Calu3 (cell line): ENCODE results near the gene SRRM5. TPM values are rescaled to one million over a fixed set of nuclear protein-coding genes. Genes with fewer than 3 reads are reported as not detected.

ENCODE experiments used
- BruUV-seq: library from RNA; stranded (reverse); fragments of 400-500 nt; replicated peaks from 2 replicates; lab custom pipeline; 2021; lab: Mats Ljungman, UMichigan
- CTCF ChIA-PET: fragments of 300-600 bp; sonication (Branson Sonifier 250); formaldehyde crosslinking; loops from one replicate; lab custom pipeline; 2022; ENCODE audit warnings: antibody characterized with exemption; lab: Charles Lee
- DNase-seq: peaks from one replicate; pipeline ENCODE4 v3.0.0; 2022
- H3K27ac Mint-ChIP-seq: one replicate; pipeline ENCODE4 v1.8.0; 2022; ENCODE audit warnings: mixed read lengths; ENCODE audit not compliant: unreplicated experiment
- H3K27me3 Mint-ChIP-seq: one replicate; pipeline ENCODE4 v1.8.0; 2022; ENCODE audit warnings: mixed read lengths; ENCODE audit not compliant: unreplicated experiment
- H3K36me3 Mint-ChIP-seq: one replicate; pipeline ENCODE4 v1.8.0; 2022; ENCODE audit warnings: mild to moderate bottlenecking, moderate library complexity, mixed read lengths; ENCODE audit not compliant: insufficient read depth, unreplicated experiment
- H3K4me1 Mint-ChIP-seq: one replicate; pipeline ENCODE4 v1.8.0; 2022; ENCODE audit warnings: mild to moderate bottlenecking, low read depth, mixed read lengths; ENCODE audit not compliant: unreplicated experiment
- H3K4me3 Mint-ChIP-seq: one replicate; pipeline ENCODE4 v1.8.0; 2022; ENCODE audit warnings: mild to moderate bottlenecking, low read depth, moderate library complexity, mixed read lengths; ENCODE audit not compliant: unreplicated experiment
- H3K9me3 Mint-ChIP-seq: one replicate; pipeline ENCODE4 v1.8.0; 2022; ENCODE audit warnings: low read depth, mixed read lengths; ENCODE audit not compliant: unreplicated experiment
- CTCF ChIP-seq: fragments of 200-600 bp; IDR thresholded peaks from one replicate; pipeline ENCODE4 v1.8.0; 2022; ENCODE audit warnings: antibody characterized with exemption; ENCODE audit not compliant: unreplicated experiment
- intact Hi-C: fragments of 100-400 bp; cut with micrococcal nuclease; formaldehyde crosslinking; loops from one replicate; pipeline ENCODE4 v1.10.0; 2022; ENCODE audit not compliant: unreplicated experiment
- total RNA-seq: library from RNA; stranded (reverse); gene quantifications from 2 replicates; pipeline ENCODE4 v1.2.3, GENCODE V29; 2022

The SRRM5 gene
- total RNA-seq, 1 experiment from 2014 or later, result 1.9 TPM

- H3K4me1 Mint-ChIP-seq, result peaks cover 13% of the 10 kb centered on the region
- no peak for DNase-seq
- H3K9me3 Mint-ChIP-seq, result no peaks in the 10 kb centered on the region
- BruUV-seq, result no TSS peak
- no peak overlapping the region for H3K27ac Mint-ChIP-seq
- TF ChIP-seq CTCF, result no peak
- no peak overlapping the region for H3K4me3 Mint-ChIP-seq
- peaks cover 35% of the 10 kb centered on the region for H3K36me3 Mint-ChIP-seq
- intact Hi-C loops, result no loop called here
- CTCF ChIA-PET, result interaction anchor here (0.6 kb wide), 2 partner anchors 32 to 88 kb away, joined by 3 to 12 read pairs; no protein-coding TSS in a partner anchor
- H3K27me3 Mint-ChIP-seq, result no peaks in the 10 kb centered on the region
These were observed 11.1 kb downstream of the SRRM5 start for GRCh38 chr19:43622956-43623355.

- Mint-ChIP-seq H3K36me3 (peaks cover 29% of the 10 kb centered on the region), H3K4me1 (peaks cover 13% of the 10 kb centered on the region), H3K27me3 (no peaks in the 10 kb centered on the region), H3K9me3 (no peaks in the 10 kb centered on the region), H3K4me3 (no peak overlapping the region), H3K27ac (no peak overlapping the region)
- no TSS peak for BruUV-seq
- no peak for TF ChIP-seq CTCF
- CTCF ChIA-PET, result interaction anchor here (0.6 kb wide), 1 partner anchor 1118 kb away, joined by 3 read pairs; no protein-coding TSS in a partner anchor
- DNase-seq, result no peak
- intact Hi-C loops, result no loop called here
These were observed 12.2 kb downstream of the SRRM5 start for GRCh38 chr19:43623889-43624670.

GRCh38 chr19:43624933-43625332 is 13.0 kb downstream of the SRRM5 start:
- CTCF ChIA-PET, result no interaction called here
- intact Hi-C loops, result no loop called here

GRCh38 chr19:43625918-43626579 is 14.2 kb downstream of the SRRM5 start:
- no TSS peak for BruUV-seq
- DNase-seq, result peak; percentile 33
- no peak overlapping the region for H3K4me3 Mint-ChIP-seq
- CTCF ChIA-PET, result interaction anchor here (0.5 kb wide), 1 partner anchor 190 kb away, joined by 4 read pairs; no protein-coding TSS in a partner anchor
- intact Hi-C loops, result no loop called here
- no peaks in the 10 kb centered on the region for H3K27me3 Mint-ChIP-seq
- H3K36me3 Mint-ChIP-seq, result peaks cover 10% of the 10 kb centered on the region
- no peak overlapping the region for H3K27ac Mint-ChIP-seq
- no peak for TF ChIP-seq CTCF
- no peaks in the 10 kb centered on the region for H3K9me3 Mint-ChIP-seq
- no peaks in the 10 kb centered on the region for H3K4me1 Mint-ChIP-seq

More at GRCh38 chr19:43624933-43625332, 13.0 kb downstream of the SRRM5 start:
- BruUV-seq, result no TSS peak
- no peaks in the 10 kb centered on the region for H3K9me3 Mint-ChIP-seq
- peaks cover 8% of the 10 kb centered on the region for H3K4me1 Mint-ChIP-seq
- no peak for TF ChIP-seq CTCF
- H3K36me3 Mint-ChIP-seq, result peaks cover 21% of the 10 kb centered on the region
- no peaks in the 10 kb centered on the region for H3K27me3 Mint-ChIP-seq
- DNase-seq, result no peak
- H3K27ac Mint-ChIP-seq, result no peak overlapping the region
- H3K4me3 Mint-ChIP-seq, result no peak overlapping the region
